K562 (cell line): ENCODE results near the gene LMBR1. TPM values are rescaled to one million over a fixed set of nuclear protein-coding genes. Genes with fewer than 3 reads are reported as not detected.
A peak's percentile ranks its signal among the peaks of the same experiment; 100 is the strongest.

Experiments used
- ARID1B ChIP-seq: fragments of 450-650 bp; IDR thresholded peaks from 2 replicates; pipeline ENCODE4 v1.6.1; 2016; ENCODE audit warnings: antibody characterized with exemption, mild to moderate bottlenecking, inconsistent platforms
- ASH1L ChIP-seq: fragments of 450-650 bp; IDR thresholded peaks from 2 replicates; pipeline ENCODE4 v1.6.1; 2018; ENCODE audit warnings: borderline replicate concordance, mild to moderate bottlenecking, low read depth; ENCODE audit not compliant: partially characterized antibody
- CBFA2T2 ChIP-seq: fragments of 450-650 bp; conservative IDR thresholded peaks from 2 replicates; pipeline ENCODE4 v1.6.1; 2017; ENCODE audit warnings: mild to moderate bottlenecking
- DACH1 ChIP-seq: fragments of 450-650 bp; IDR thresholded peaks from 2 replicates; pipeline ENCODE4 v1.6.1; 2018; ENCODE audit not compliant: partially characterized antibody
- ETV1 ChIP-seq: fragments of 450-650 bp; conservative IDR thresholded peaks from 2 replicates; pipeline ENCODE4 v1.6.1; 2016; ENCODE audit warnings: missing genetic modification characterization, control low read depth, low read depth, missing compliant biosample characterization
- FOS ChIP-seq: IDR thresholded peaks from 3 replicates; pipeline ENCODE4 v1.6.1; 2011; ENCODE audit not compliant: insufficient read length; ENCODE audit errors: extremely low read depth
- MLLT1 ChIP-seq, 2 experiments: fragments of 450-650 bp; IDR thresholded peaks; 2 replicates each; pipeline ENCODE4 v1.6.1; 2016
- NFATC3 ChIP-seq: fragments of 450-650 bp; IDR thresholded peaks from 2 replicates; pipeline ENCODE4 v1.6.1; 2017; ENCODE audit warnings: mild to moderate bottlenecking
- NR4A1 ChIP-seq, 2 experiments: fragments of 250-450 bp in 1 of 2; fragments of 450-650 bp in 1 of 2; sonication (Bioruptor Pico) in 1 of 2; IDR thresholded peaks; 2 replicates each; pipeline versions ENCODE4 v1.4.0 to v1.6.1; 2016 to 2020; ENCODE audit warnings: mild to moderate bottlenecking in 2 of 2, missing compliant biosample characterization in 1 of 2, missing genetic modification characterization in 1 of 2, moderate library complexity in 1 of 2
- POU5F1 ChIP-seq: fragments of 150-350 bp; IDR thresholded peaks from 2 replicates; pipeline ENCODE4 v1.6.1; 2014; ENCODE audit warnings: borderline replicate concordance, low read length, low read depth, mild to moderate bottlenecking; ENCODE audit not compliant: partially characterized antibody
- SMARCA4 ChIP-seq: fragments of 450-650 bp; IDR thresholded peaks from 2 replicates; pipeline ENCODE4 v1.6.1; 2016
- SMARCE1 ChIP-seq: fragments of 450-650 bp; IDR thresholded peaks from 2 replicates; pipeline ENCODE4 v1.7.1; 2016; ENCODE audit warnings: mild to moderate bottlenecking
- SNIP1 ChIP-seq: fragments of 450-650 bp; IDR thresholded peaks from 2 replicates; pipeline ENCODE4 v1.7.1; 2017; ENCODE audit warnings: low read depth, mild to moderate bottlenecking
- SOX6 ChIP-seq: fragments of 450-650 bp; IDR thresholded peaks from 2 replicates; pipeline ENCODE4 v1.6.1; 2014; ENCODE audit warnings: mild to moderate bottlenecking
- SUPT5H ChIP-seq: fragments of 450-650 bp; IDR thresholded peaks from 2 replicates; pipeline ENCODE4 v1.6.1; 2016
- TCF3 ChIP-seq: sonication (generic); formaldehyde crosslinking; IDR thresholded peaks from 2 replicates; pipeline ENCODE4 v1.4.0; 2020; ENCODE audit warnings: mild to moderate bottlenecking, missing genetic modification reagents
- ZFX ChIP-seq: sonication (generic); formaldehyde crosslinking; IDR thresholded peaks from 2 replicates; pipeline ENCODE4 v1.8.0; 2022; ENCODE audit warnings: mild to moderate bottlenecking, missing genetic modification reagents, moderate library complexity
- ZNF3 ChIP-seq: fragments of 250-450 bp; sonication (Bioruptor Pico); IDR thresholded peaks from 2 replicates; pipeline ENCODE4 v1.5.0; 2021; ENCODE audit warnings: mild to moderate bottlenecking, moderate library complexity
- ZNF41 ChIP-seq: fragments of 250-450 bp; sonication (Bioruptor Pico); conservative IDR thresholded peaks from 2 replicates; pipeline ENCODE4 v1.4.0; 2020; ENCODE audit warnings: mild to moderate bottlenecking
- polyA plus RNA-seq, 8 experiments: library from polyadenylated mRNA; depleted of rRNA in 4 of 8; stranded (reverse) in 5 of 8; unstranded in 3 of 8; fragments of >200 nt; fragmentation: Nextera tagmentation in 2 of 8; fragmentation: Illumina TruSeq in 1 of 8; extraction: Ambion mirVana in 2 of 8; extraction: Trizol in 1 of 8; gene quantifications; 2 replicates each; pipeline versions ENCODE4 v1.2.1 to v1.2.3, GENCODE V29; 2011 to 2014; ENCODE audit warnings: inconsistent platforms in 1 of 8, missing spikeins in 1 of 8
- total RNA-seq, 7 experiments: library from RNA; depleted of rRNA in 6 of 7; stranded (reverse); fragments of >200 nt in 6 of 7; fragmentation: Illumina TruSeq in 2 of 7; extraction: Trizol in 2 of 7; gene quantifications; 2 replicates each; pipeline versions ENCODE4 v1.2.1 to v1.2.3, GENCODE V29; 2011 to 2021; ENCODE audit warnings: low replicate concordance in 1 of 7
- TF ChIP-seq, protein P1 (sequence below), 2 experiments: fragments of 450-650 bp; conservative IDR thresholded peaks; 2 replicates each; pipeline ENCODE4 v1.6.1; 2017; ENCODE audit warnings: mild to moderate bottlenecking in 2 of 2, moderate library complexity in 2 of 2
- TF ChIP-seq, protein P2 (sequence below), 3 experiments: fragments of 200-800 bp in 1 of 3; fragments of 250-450 bp in 1 of 3; fragments of 450-650 bp in 1 of 3; sonication (Bioruptor Pico) in 1 of 3; sonication (Bioruptor generic) in 1 of 3; formaldehyde crosslinking in 1 of 3; IDR thresholded peaks; 2 replicates each; pipeline versions ENCODE4 v1.6.1 to v1.8.0; 2016 to 2022; ENCODE audit warnings: mild to moderate bottlenecking in 2 of 3, missing genetic modification characterization in 2 of 3, missing compliant biosample characterization in 1 of 3, moderate library complexity in 1 of 3
- TF ChIP-seq, protein P3 (sequence below): sonication (generic); formaldehyde crosslinking; IDR thresholded peaks from 2 replicates; pipeline ENCODE4 v1.5.0; 2020; ENCODE audit warnings: missing genetic modification reagents

LMBR1 gene
- total and polyA plus RNA-seq, 9 of the 15 experiments (the other 6 are each of a cell fraction or from before 2014, with no cell fraction given) = 7.7 to 90.0 (median 59.9) TPM

GRCh38 chr7:156842317-156842716 lies 50.7 kb downstream of the LMBR1 start (continued):
- TF ChIP-seq, protein P1, sequence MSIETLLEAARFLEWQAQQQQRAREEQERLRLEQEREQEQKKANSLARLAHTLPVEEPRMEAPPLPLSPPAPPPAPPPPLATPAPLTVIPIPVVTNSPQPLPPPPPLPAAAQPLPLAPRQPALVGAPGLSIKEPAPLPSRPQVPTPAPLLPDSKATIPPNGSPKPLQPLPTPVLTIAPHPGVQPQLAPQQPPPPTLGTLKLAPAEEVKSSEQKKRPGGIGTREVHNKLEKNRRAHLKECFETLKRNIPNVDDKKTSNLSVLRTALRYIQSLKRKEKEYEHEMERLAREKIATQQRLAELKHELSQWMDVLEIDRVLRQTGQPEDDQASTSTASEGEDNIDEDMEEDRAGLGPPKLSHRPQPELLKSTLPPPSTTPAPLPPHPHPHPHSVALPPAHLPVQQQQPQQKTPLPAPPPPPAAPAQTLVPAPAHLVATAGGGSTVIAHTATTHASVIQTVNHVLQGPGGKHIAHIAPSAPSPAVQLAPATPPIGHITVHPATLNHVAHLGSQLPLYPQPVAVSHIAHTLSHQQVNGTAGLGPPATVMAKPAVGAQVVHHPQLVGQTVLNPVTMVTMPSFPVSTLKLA (conservative IDR thresholded peaks at IDR 0.05) = peak in 1 of 2 experiments; percentile 32; a peak in 1 of 4 replicates
- TF ChIP-seq, protein P2, sequence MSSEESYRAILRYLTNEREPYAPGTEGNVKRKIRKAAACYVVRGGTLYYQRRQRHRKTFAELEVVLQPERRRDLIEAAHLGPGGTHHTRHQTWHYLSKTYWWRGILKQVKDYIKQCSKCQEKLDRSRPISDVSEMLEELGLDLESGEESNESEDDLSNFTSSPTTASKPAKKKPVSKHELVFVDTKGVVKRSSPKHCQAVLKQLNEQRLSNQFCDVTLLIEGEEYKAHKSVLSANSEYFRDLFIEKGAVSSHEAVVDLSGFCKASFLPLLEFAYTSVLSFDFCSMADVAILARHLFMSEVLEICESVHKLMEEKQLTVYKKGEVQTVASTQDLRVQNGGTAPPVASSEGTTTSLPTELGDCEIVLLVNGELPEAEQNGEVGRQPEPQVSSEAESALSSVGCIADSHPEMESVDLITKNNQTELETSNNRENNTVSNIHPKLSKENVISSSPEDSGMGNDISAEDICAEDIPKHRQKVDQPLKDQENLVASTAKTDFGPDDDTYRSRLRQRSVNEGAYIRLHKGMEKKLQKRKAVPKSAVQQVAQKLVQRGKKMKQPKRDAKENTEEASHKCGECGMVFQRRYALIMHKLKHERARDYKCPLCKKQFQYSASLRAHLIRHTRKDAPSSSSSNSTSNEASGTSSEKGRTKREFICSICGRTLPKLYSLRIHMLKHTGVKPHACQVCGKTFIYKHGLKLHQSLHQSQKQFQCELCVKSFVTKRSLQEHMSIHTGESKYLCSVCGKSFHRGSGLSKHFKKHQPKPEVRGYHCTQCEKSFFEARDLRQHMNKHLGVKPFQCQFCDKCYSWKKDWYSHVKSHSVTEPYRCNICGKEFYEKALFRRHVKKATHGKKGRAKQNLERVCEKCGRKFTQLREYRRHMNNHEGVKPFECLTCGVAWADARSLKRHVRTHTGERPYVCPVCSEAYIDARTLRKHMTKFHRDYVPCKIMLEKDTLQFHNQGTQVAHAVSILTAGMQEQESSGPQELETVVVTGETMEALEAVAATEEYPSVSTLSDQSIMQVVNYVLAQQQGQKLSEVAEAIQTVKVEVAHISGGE (CRISPR knock-in tag; IDR thresholded peaks at IDR 0.05) = no peak
- TF ChIP-seq NR4A1 (CRISPR knock-in tag; IDR thresholded peaks at IDR 0.05) = no peak
- no peak for TF ChIP-seq NR4A1 (tag; IDR thresholded peaks at IDR 0.05)
- TF ChIP-seq DACH1 = peak; percentile 9
- TF ChIP-seq ARID1B = peak; percentile 83
- TF ChIP-seq CBFA2T2 = peak; percentile 45
- TF ChIP-seq ZNF3 (CRISPR knock-in tag) = no peak
- TF ChIP-seq SUPT5H = no peak
- no peak for TF ChIP-seq SNIP1
- TF ChIP-seq MLLT1 (IDR thresholded peaks at IDR 0.05) = 0 out of 4 replicates have a peak, but pooled peaks of 1 of the 2 experiments have one; percentile 9
- TF ChIP-seq NFATC3 = no peak
- TF ChIP-seq, protein P3, sequence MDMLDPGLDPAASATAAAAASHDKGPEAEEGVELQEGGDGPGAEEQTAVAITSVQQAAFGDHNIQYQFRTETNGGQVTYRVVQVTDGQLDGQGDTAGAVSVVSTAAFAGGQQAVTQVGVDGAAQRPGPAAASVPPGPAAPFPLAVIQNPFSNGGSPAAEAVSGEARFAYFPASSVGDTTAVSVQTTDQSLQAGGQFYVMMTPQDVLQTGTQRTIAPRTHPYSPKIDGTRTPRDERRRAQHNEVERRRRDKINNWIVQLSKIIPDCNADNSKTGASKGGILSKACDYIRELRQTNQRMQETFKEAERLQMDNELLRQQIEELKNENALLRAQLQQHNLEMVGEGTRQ (CRISPR knock-in tag) = no peak
- no peak for TF ChIP-seq ZNF41 (CRISPR knock-in tag)
- peak; percentile 69 for TF ChIP-seq TCF3
- TF ChIP-seq FOS = no peak
- peak; percentile 49 for TF ChIP-seq SOX6
- peak; percentile 62 for TF ChIP-seq SMARCE1
- 0 out of 2 replicates have a peak, but pooled peaks have one; percentile 4 for TF ChIP-seq ETV1
- no peak for TF ChIP-seq POU5F1
- TF ChIP-seq ZFX (CRISPR knock-in tag) = no peak
- no peak for TF ChIP-seq ASH1L
- peak; percentile 78 for TF ChIP-seq SMARCA4
